GM06990 (cell line): ENCODE measurements around the gene DHX34.

ENCODE experiments used
- DNase-seq: peaks from one replicate; pipeline ENCODE4 v3.0.0-alpha.2; 2011; ENCODE audit not compliant: insufficient read length; ENCODE audit errors: extremely low read depth
- H3K27me3 ChIP-seq: replicated peaks from 2 replicates; pipeline ENCODE4 v1.6.0; 2011; ENCODE audit warnings: low read length; ENCODE audit not compliant: control insufficient read depth, insufficient read depth
- H3K36me3 ChIP-seq: 2 replicates; pipeline ENCODE4 v1.5.1; 2011; ENCODE audit warnings: low read length; ENCODE audit not compliant: control insufficient read depth, insufficient read depth
- H3K4me3 ChIP-seq: replicated peaks from 2 replicates; pipeline ENCODE4 v1.5.1; 2011; ENCODE audit warnings: low read depth, mild to moderate bottlenecking, control low read depth, low read length
- CTCF ChIP-seq: IDR thresholded peaks from 2 replicates; pipeline ENCODE4 v1.5.1; 2011; ENCODE audit warnings: low read length, control low read depth, mild to moderate bottlenecking, inconsistent platforms; ENCODE audit not compliant: insufficient read depth, poor library complexity, severe bottlenecking

Gene DHX34

GRCh38 chr19:47313754-47314295 is 35.3 kb upstream of the DHX34 start:
- no peak for DNase-seq
- no peak overlapping the region for H3K4me3 ChIP-seq

GRCh38 chr19:47315125-47315821 is 33.8 kb upstream of the DHX34 start:
- no peaks in the 10 kb centered on the region for H3K36me3 ChIP-seq
- no peak overlapping the region for H3K4me3 ChIP-seq
- DNase-seq, result no peak
- no peak for TF ChIP-seq CTCF
- no peaks in the 10 kb centered on the region for H3K27me3 ChIP-seq

More at GRCh38 chr19:47313754-47314295, 35.3 kb upstream of the DHX34 start:
- TF ChIP-seq CTCF, result no peak
- Histone ChIP-seq H3K27me3 (no peaks in the 10 kb centered on the region), H3K36me3 (no peaks in the 10 kb centered on the region)

GRCh38 chr19:47316513-47316912 is 32.6 kb upstream of the DHX34 start:
- no peaks in the 10 kb centered on the region for H3K36me3 ChIP-seq
- no peak for TF ChIP-seq CTCF
- H3K4me3 ChIP-seq, result no peak overlapping the region
- no peaks in the 10 kb centered on the region for H3K27me3 ChIP-seq
- DNase-seq, result no peak

- no peak for TF ChIP-seq CTCF
- Histone ChIP-seq H3K36me3 (no peaks in the 10 kb centered on the region), H3K27me3 (no peaks in the 10 kb centered on the region)
Observed at GRCh38 chr19:47319923-47320871, 28.9 kb upstream of the DHX34 start.

GRCh38 chr19:47321630-47322029 is 27.5 kb upstream of the DHX34 start:
- H3K36me3 ChIP-seq, result no peaks in the 10 kb centered on the region
- TF ChIP-seq CTCF, result no peak
- no peaks in the 10 kb centered on the region for H3K27me3 ChIP-seq

More at GRCh38 chr19:47319923-47320871, 28.9 kb upstream of the DHX34 start:
- DNase-seq, result no peak
- H3K4me3 ChIP-seq, result no peak overlapping the region

More at GRCh38 chr19:47321630-47322029, 27.5 kb upstream of the DHX34 start:
- no peak overlapping the region for H3K4me3 ChIP-seq
- no peak for DNase-seq
